HG03457 (cell line): ENCODE measurements around the gene SCRG1.
A peak's percentile ranks its signal among the peaks of the same experiment; 100 is the strongest.

ENCODE experiments used
- ATAC-seq: cut with Tn5 transposase; IDR thresholded peaks from one replicate; pipeline ENCODE4 v1.9.1; 2021; ENCODE audit warnings: moderate number of reproducible peaks; ENCODE audit not compliant: unreplicated experiment

SCRG1 gene

GRCh38 chr4:173411106-173411693 lies 12.3 kb upstream of the SCRG1 start:
- no peak for ATAC-seq

GRCh38 chr4:173410079-173410478 lies 11.2 kb upstream of the SCRG1 start:
- ATAC-seq, result no peak

- ATAC-seq, result peak; percentile 45
Measured at GRCh38 chr4:173405840-173406606, 7.1 kb upstream of the SCRG1 start.

- ATAC-seq, result no peak
Measured at GRCh38 chr4:173404296-173404865, 5.5 kb upstream of the SCRG1 start.

GRCh38 chr4:173403051-173403450 lies 4.1 kb upstream of the SCRG1 start:
- no peak for ATAC-seq

- no peak for ATAC-seq
Measured at GRCh38 chr4:173401063-173401462, 2.1 kb upstream of the SCRG1 start.

- ATAC-seq, result no peak
Measured at GRCh38 chr4:173398220-173398619, 696 bp downstream of the SCRG1 start.

GRCh38 chr4:173397604-173398003 lies 1.3 kb downstream of the SCRG1 start:
- ATAC-seq, result no peak

GRCh38 chr4:173391701-173392100 lies 7.2 kb downstream of the SCRG1 start:
- ATAC-seq, result no peak

GRCh38 chr4:173386751-173387150 lies 12.2 kb downstream of the SCRG1 start:
- ATAC-seq, result no peak

GRCh38 chr4:173382349-173382748 lies 16.6 kb downstream of the SCRG1 start:
- ATAC-seq, result no peak

- no peak for ATAC-seq
Measured at GRCh38 chr4:173381610-173382009, 17.3 kb downstream of the SCRG1 start.

GRCh38 chr4:173380987-173381386 lies 17.9 kb downstream of the SCRG1 start:
- no peak for ATAC-seq

GRCh38 chr4:173379929-173380328 lies 19.0 kb downstream of the SCRG1 start:
- ATAC-seq, result no peak

- no peak for ATAC-seq
Measured at GRCh38 chr4:173374588-173374987, 24.3 kb downstream of the SCRG1 start.

- ATAC-seq, result peak; percentile 14
Measured at GRCh38 chr4:173371292-173372192, 27.4 kb downstream of the SCRG1 start.

GRCh38 chr4:173370477-173371291 lies 28.2 kb downstream of the SCRG1 start, which contains the start of gene SAP30:
TSS of gene SAP30 (plus strand) at chr4:173370954. CDS start at chr4:173371183, 229 bp downstream.
- peak; percentile 65 for ATAC-seq

GRCh38 chr4:173370130-173370476 lies 28.8 kb downstream of the SCRG1 start:
- peak; percentile 1 for ATAC-seq

GRCh38 chr4:173367946-173368345 lies 31.0 kb downstream of the SCRG1 start:
- no peak for ATAC-seq

- ATAC-seq, result no peak
Measured at GRCh38 chr4:173367285-173367684, 31.6 kb downstream of the SCRG1 start.
